Breast epithelium (tissue), 4 donors: ENCODE results near the gene TSPEAR. TPM values are rescaled to one million over a fixed set of nuclear protein-coding genes. Genes with fewer than 3 reads are reported as not detected.

Experiments used
- DNase-seq, 2 donors: peaks; one replicate each; pipeline ENCODE4 v3.0.0-alpha.2; 2019; ENCODE audit warnings: low spot score in 2 of 2
- H3K27ac ChIP-seq, 2 donors: fragments of 200-600 bp; sonication (generic) in 1 of 2; one replicate each; pipeline ENCODE4 v1.5.1; 2016 to 2019; ENCODE audit warnings: mild to moderate bottlenecking in 1 of 2
- H3K27me3 ChIP-seq, 2 donors: fragments of 200-600 bp; sonication (generic) in 1 of 2; one replicate each; pipeline versions ENCODE4 v1.5.1 to v1.6.0; 2017 to 2019; ENCODE audit warnings: control low read depth in 1 of 2, mild to moderate bottlenecking in 1 of 2
- H3K36me3 ChIP-seq: fragments of 200-600 bp; one replicate; pipeline ENCODE4 v1.5.1; 2019
- H3K4me1 ChIP-seq, 2 donors: fragments of 200-600 bp; sonication (generic); one replicate each; pipeline ENCODE4 v1.5.1; 2016 to 2019; ENCODE audit warnings: control low read depth in 1 of 2
- H3K4me3 ChIP-seq, 3 donors: fragments of 200-600 bp; sonication (generic); 1 replicate in 2 of 3; 2 replicates in 1 of 3; pipeline ENCODE4 v1.5.1; 2016 to 2019; ENCODE audit warnings: mild to moderate bottlenecking in 3 of 3, moderate library complexity in 2 of 3
- H3K9me3 ChIP-seq, 2 donors: fragments of 200-600 bp; sonication (generic) in 1 of 2; one replicate each; pipeline ENCODE4 v1.5.1; 2016 to 2019; ENCODE audit warnings: control low read depth in 1 of 2
- CTCF ChIP-seq, 3 donors: fragments of 450-650 bp; IDR thresholded peaks; one replicate each; pipeline ENCODE4 v1.5.1; 2016 to 2017; ENCODE audit warnings: antibody characterized with exemption in 3 of 3, mild to moderate bottlenecking in 3 of 3, moderate library complexity in 3 of 3
- POLR2A ChIP-seq: fragments of 450-650 bp; IDR thresholded peaks from one replicate; pipeline ENCODE4 v1.6.1; 2016; ENCODE audit warnings: antibody characterized with exemption, mild to moderate bottlenecking, moderate library complexity
- POLR2AphosphoS5 ChIP-seq, 3 donors: sonication (generic); formaldehyde crosslinking; IDR thresholded peaks; one replicate each; pipeline ENCODE4 v1.6.1; 2017; ENCODE audit warnings: antibody characterized with exemption in 3 of 3
- intact Hi-C: fragments of 100-400 bp; cut with DNase I; formaldehyde crosslinking; loops from one replicate; pipeline ENCODE4 v1.15.1; 2023; ENCODE audit warnings: low total_unique reads
- total RNA-seq, 3 donors: library from RNA; depleted of rRNA; stranded (reverse); fragments of >200 nt; gene quantifications; one replicate each; pipeline ENCODE4 v1.1.0, GENCODE V29; 2016

Gene TSPEAR
- total RNA-seq, 3 donors from 2014 or later: 0.15 TPM; not detected in 2

- Histone ChIP-seq H3K36me3 (no peaks in the 10 kb centered on the region), H3K4me3 (no peak overlapping the region), H3K9me3 (no peaks in the 10 kb centered on the region), H3K27me3 (no peaks in the 10 kb centered on the region), H3K27ac (no peak overlapping the region), H3K4me1 (no peaks in the 10 kb centered on the region)
- intact Hi-C loops: no loop called here
- TF ChIP-seq POLR2AphosphoS5 (IDR thresholded peaks at IDR 0.05) (no peak), POLR2A (no peak), CTCF (IDR thresholded peaks at IDR 0.05) (no peak)
- DNase-seq: no peak
These were observed 234.2 kb downstream of the TSPEAR start for GRCh38 chr21:44477131-44477530.

- Histone ChIP-seq H3K27me3 (no peaks in the 10 kb centered on the region), H3K27ac (no peak overlapping the region)
- no peak for TF ChIP-seq CTCF (IDR thresholded peaks at IDR 0.05)
- no peak for TF ChIP-seq POLR2A
- no peak for TF ChIP-seq POLR2AphosphoS5 (IDR thresholded peaks at IDR 0.05)
These were observed 236.0 kb downstream of the TSPEAR start for GRCh38 chr21:44475266-44475845.

GRCh38 chr21:44473915-44474555 lies 237.3 kb downstream of the TSPEAR start:
- H3K36me3 ChIP-seq: no peaks in the 10 kb centered on the region
- H3K27ac ChIP-seq: no peak overlapping the region
- no peak for DNase-seq
- no peak overlapping the region for H3K4me3 ChIP-seq
- no peaks in the 10 kb centered on the region for H3K4me1 ChIP-seq
- intact Hi-C loops: no loop called here
- TF ChIP-seq POLR2AphosphoS5 (IDR thresholded peaks at IDR 0.05): no peak
- no peak for TF ChIP-seq POLR2A
- no peak for TF ChIP-seq CTCF (IDR thresholded peaks at IDR 0.05)
- no peaks in the 10 kb centered on the region for H3K27me3 ChIP-seq
- H3K9me3 ChIP-seq: no peaks in the 10 kb centered on the region

More at GRCh38 chr21:44475266-44475845, 236.0 kb downstream of the TSPEAR start:
- Histone ChIP-seq H3K4me3 (no peak overlapping the region), H3K9me3 (no peaks in the 10 kb centered on the region), H3K36me3 (no peaks in the 10 kb centered on the region), H3K4me1 (no peaks in the 10 kb centered on the region)
- no peak for DNase-seq
- intact Hi-C loops: no loop called here

- no peak overlapping the region for H3K27ac ChIP-seq
- no peaks in the 10 kb centered on the region for H3K36me3 ChIP-seq
- H3K4me1 ChIP-seq: no peaks in the 10 kb centered on the region
- no peak overlapping the region for H3K4me3 ChIP-seq
- intact Hi-C loops: no loop called here
- no peaks in the 10 kb centered on the region for H3K27me3 ChIP-seq
- no peak for TF ChIP-seq POLR2A
- TF ChIP-seq POLR2AphosphoS5 (IDR thresholded peaks at IDR 0.05): no peak
- TF ChIP-seq CTCF (IDR thresholded peaks at IDR 0.05): no peak
- DNase-seq: no peak
- no peaks in the 10 kb centered on the region for H3K9me3 ChIP-seq
These were observed 239.4 kb downstream of the TSPEAR start for GRCh38 chr21:44471996-44472395.

- Histone ChIP-seq H3K27ac (no peak overlapping the region), H3K9me3 (no peaks in the 10 kb centered on the region), H3K4me3 (no peak overlapping the region), H3K4me1 (no peaks in the 10 kb centered on the region), H3K27me3 (no peaks in the 10 kb centered on the region), H3K36me3 (no peaks in the 10 kb centered on the region)
- intact Hi-C loops: no loop called here
- DNase-seq: no peak
- TF ChIP-seq POLR2A (no peak), POLR2AphosphoS5 (IDR thresholded peaks at IDR 0.05) (no peak), CTCF (IDR thresholded peaks at IDR 0.05) (no peak)
These were observed 240.0 kb downstream of the TSPEAR start for GRCh38 chr21:44471341-44471740.
